ENCODE measurements around the gene SUN1. TPM values are rescaled to one million over a fixed set of nuclear protein-coding genes. Genes with fewer than 3 reads are reported as not detected.

SUN1 gene
- total RNA-seq, 1 experiment from 2014 or later: 181 TPM

DNA sequence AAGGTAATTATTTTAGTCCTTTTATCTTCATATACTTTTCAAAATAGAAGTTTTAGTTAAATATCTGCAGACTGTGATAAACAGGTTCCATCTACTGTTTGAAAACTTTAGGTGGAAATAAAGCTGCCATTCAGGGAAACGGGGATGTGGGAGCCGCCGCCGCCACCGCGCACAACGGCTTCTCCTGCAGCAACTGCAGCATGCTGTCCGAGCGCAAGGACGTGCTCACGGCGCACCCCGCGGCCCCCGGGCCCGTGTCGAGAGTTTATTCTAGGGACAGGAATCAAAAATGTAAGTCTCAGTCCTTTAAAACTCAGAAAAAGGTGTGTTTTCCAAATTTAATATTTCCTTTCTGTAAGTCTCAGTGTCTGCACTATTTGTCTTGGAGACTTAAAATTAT is 11.0 kb downstream of the SUN1 start:
- CTCF ChIA-PET: no interaction called here
- no peak overlapping the region for H2AFZ ChIP-seq (ENCODE audit: low read depth, low read length, poor library complexity, severe bottlenecking)
- no TSS peak for BruUV-seq (replicated peaks)
- H3K27ac ChIP-seq (ENCODE audit: low read depth, low read length): no peak overlapping the region
- H3K4me3 ChIP-seq (replicated peaks in 1 of 2; ENCODE audit: low read depth in 1 of 2, low read length in 2 of 2): no peak overlapping the region
- ATAC-seq (no peak), DNase-seq (ENCODE audit: low read depth, low spot score) (no peak)
- no peak for TF ChIP-seq SRF (IDR thresholded peaks at IDR 0.05; ENCODE audit: low read depth)
- TF ChIP-seq ZNF274 (IDR thresholded peaks at IDR 0.05; ENCODE audit: low read depth, low read length): no peak
- TF ChIP-seq EZH2 (IDR thresholded peaks at IDR 0.05): no peak
- no peak for TF ChIP-seq SP1 (IDR thresholded peaks at IDR 0.05; ENCODE audit: low read depth)
- TF ChIP-seq POLR2AphosphoS5 (IDR thresholded peaks at IDR 0.05; ENCODE audit: low read depth, low read length): no peak
- TF ChIP-seq JUND (IDR thresholded peaks at IDR 0.05): no peak
- TF ChIP-seq CBX3 (IDR thresholded peaks at IDR 0.05; ENCODE audit: low read depth): no peak
- TF ChIP-seq, protein P1, sequence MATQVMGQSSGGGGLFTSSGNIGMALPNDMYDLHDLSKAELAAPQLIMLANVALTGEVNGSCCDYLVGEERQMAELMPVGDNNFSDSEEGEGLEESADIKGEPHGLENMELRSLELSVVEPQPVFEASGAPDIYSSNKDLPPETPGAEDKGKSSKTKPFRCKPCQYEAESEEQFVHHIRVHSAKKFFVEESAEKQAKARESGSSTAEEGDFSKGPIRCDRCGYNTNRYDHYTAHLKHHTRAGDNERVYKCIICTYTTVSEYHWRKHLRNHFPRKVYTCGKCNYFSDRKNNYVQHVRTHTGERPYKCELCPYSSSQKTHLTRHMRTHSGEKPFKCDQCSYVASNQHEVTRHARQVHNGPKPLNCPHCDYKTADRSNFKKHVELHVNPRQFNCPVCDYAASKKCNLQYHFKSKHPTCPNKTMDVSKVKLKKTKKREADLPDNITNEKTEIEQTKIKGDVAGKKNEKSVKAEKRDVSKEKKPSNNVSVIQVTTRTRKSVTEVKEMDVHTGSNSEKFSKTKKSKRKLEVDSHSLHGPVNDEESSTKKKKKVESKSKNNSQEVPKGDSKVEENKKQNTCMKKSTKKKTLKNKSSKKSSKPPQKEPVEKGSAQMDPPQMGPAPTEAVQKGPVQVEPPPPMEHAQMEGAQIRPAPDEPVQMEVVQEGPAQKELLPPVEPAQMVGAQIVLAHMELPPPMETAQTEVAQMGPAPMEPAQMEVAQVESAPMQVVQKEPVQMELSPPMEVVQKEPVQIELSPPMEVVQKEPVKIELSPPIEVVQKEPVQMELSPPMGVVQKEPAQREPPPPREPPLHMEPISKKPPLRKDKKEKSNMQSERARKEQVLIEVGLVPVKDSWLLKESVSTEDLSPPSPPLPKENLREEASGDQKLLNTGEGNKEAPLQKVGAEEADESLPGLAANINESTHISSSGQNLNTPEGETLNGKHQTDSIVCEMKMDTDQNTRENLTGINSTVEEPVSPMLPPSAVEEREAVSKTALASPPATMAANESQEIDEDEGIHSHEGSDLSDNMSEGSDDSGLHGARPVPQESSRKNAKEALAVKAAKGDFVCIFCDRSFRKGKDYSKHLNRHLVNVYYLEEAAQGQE (IDR thresholded peaks at IDR 0.05; ENCODE audit: low read depth): no peak
- TF ChIP-seq CEBPB (IDR thresholded peaks at IDR 0.05; ENCODE audit: low read depth): no peak
- TF ChIP-seq TCF7L2 (IDR thresholded peaks at IDR 0.05; ENCODE audit: borderline replicate concordance, extremely low read depth, insufficient read depth, insufficient read length): no peak
- TF ChIP-seq ZFX (IDR thresholded peaks at IDR 0.05): no peak
- TF ChIP-seq POLR2A (IDR thresholded peaks at IDR 0.05; ENCODE audit: borderline replicate concordance, extremely low read depth, insufficient read depth, insufficient read length): no peak
- TF ChIP-seq FOSL1 (IDR thresholded peaks at IDR 0.05; ENCODE audit: low read depth): no peak
- no peak for TF ChIP-seq ELF1 (IDR thresholded peaks at IDR 0.05; ENCODE audit: borderline replicate concordance, low read depth)
- no peak for TF ChIP-seq RAD21 (IDR thresholded peaks at IDR 0.05; ENCODE audit: low read depth)
- TF ChIP-seq, protein P2, sequence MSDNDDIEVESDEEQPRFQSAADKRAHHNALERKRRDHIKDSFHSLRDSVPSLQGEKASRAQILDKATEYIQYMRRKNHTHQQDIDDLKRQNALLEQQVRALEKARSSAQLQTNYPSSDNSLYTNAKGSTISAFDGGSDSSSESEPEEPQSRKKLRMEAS (IDR thresholded peaks at IDR 0.05): no peak
- TF ChIP-seq EZH2phosphoT487 (IDR thresholded peaks at IDR 0.05; ENCODE audit: borderline replicate concordance): no peak
- no peak for TF ChIP-seq EGR1 (IDR thresholded peaks at IDR 0.05; ENCODE audit: low read depth)
- TF ChIP-seq, protein P3, sequence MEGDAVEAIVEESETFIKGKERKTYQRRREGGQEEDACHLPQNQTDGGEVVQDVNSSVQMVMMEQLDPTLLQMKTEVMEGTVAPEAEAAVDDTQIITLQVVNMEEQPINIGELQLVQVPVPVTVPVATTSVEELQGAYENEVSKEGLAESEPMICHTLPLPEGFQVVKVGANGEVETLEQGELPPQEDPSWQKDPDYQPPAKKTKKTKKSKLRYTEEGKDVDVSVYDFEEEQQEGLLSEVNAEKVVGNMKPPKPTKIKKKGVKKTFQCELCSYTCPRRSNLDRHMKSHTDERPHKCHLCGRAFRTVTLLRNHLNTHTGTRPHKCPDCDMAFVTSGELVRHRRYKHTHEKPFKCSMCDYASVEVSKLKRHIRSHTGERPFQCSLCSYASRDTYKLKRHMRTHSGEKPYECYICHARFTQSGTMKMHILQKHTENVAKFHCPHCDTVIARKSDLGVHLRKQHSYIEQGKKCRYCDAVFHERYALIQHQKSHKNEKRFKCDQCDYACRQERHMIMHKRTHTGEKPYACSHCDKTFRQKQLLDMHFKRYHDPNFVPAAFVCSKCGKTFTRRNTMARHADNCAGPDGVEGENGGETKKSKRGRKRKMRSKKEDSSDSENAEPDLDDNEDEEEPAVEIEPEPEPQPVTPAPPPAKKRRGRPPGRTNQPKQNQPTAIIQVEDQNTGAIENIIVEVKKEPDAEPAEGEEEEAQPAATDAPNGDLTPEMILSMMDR (IDR thresholded peaks at IDR 0.05 in 2 of 3, conservative IDR thresholded peaks at IDR 0.05 in 1 of 3; ENCODE audit: borderline replicate concordance in 1 of 3, insufficient read depth in 1 of 3, low read depth in 2 of 3, low read length in 2 of 3): no peak
- H3K9me3 ChIP-seq (ENCODE audit: control insufficient read depth in 1 of 2, insufficient read depth in 1 of 2, low read depth in 1 of 2, low read length in 2 of 2): no peaks in the 10 kb centered on the region
- H3K9ac ChIP-seq (ENCODE audit: low read length): no peak overlapping the region
- POLR2A ChIA-PET: no interaction called here
- H3K36me3 ChIP-seq (ENCODE audit: control insufficient read depth in 1 of 2, insufficient read depth in 2 of 2, low read length in 2 of 2): peaks cover 22 to 41% of the 10 kb centered on the region in 2 experiments; a peak in 3 of 4 replicates
- H3K79me2 ChIP-seq (ENCODE audit: insufficient read depth, low read length): peaks cover 68% of the 10 kb centered on the region
- no peaks in the 10 kb centered on the region for H4K20me1 ChIP-seq (ENCODE audit: insufficient read depth)
- no peaks in the 10 kb centered on the region for H3K9me2 ChIP-seq (ENCODE audit: insufficient read depth)
- no peak overlapping the region for H3K4me2 ChIP-seq (ENCODE audit: low read length)
- RAD21 ChIA-PET (ENCODE audit: low non-redundant PET in 1 of 2, low total read pairs in 2 of 2, uncharacterized antibody in 2 of 2, unreplicated experiment in 2 of 2): no interaction called here
- H3K27me3 ChIP-seq (ENCODE audit: insufficient read depth, low read length): no peaks in the 10 kb centered on the region
- intact Hi-C loops (cut with micrococcal nuclease): no loop called here
- H3K4me1 ChIP-seq (ENCODE audit: control insufficient read depth in 1 of 2, insufficient read depth in 2 of 2, low read length in 2 of 2): peaks cover 6 to 16% of the 10 kb centered on the region in 2 experiments; a peak in 3 of 4 replicates
